K562 (cell line): Measurements from ENCODE around the gene DNAH17. TPM values are rescaled to one million over a fixed set of nuclear protein-coding genes. Genes with fewer than 3 reads are reported as not detected.

Experiments
- FIP1L1 ChIP-seq: fragments of 200-400 bp; formaldehyde crosslinking; IDR thresholded peaks from 2 replicates; pipeline ENCODE4 v1.6.1; 2018; ENCODE audit warnings: mild to moderate bottlenecking, low read depth, low read length; ENCODE audit not compliant: poor library complexity, severe bottlenecking
- MAX ChIP-seq: sonication (generic); formaldehyde crosslinking; IDR thresholded peaks from 2 replicates; pipeline ENCODE4 v1.9.0; 2022; ENCODE audit warnings: mild to moderate bottlenecking, missing genetic modification reagents
- MBD2 ChIP-seq: sonication (generic); IDR thresholded peaks from 2 replicates; pipeline ENCODE4 v1.6.1; 2016; ENCODE audit warnings: low read depth, borderline replicate concordance
- MGA ChIP-seq: fragments of 450-650 bp; IDR thresholded peaks from 2 replicates; pipeline ENCODE4 v1.6.1; 2016; ENCODE audit warnings: mild to moderate bottlenecking, moderate library complexity
- ZNF324 ChIP-seq: fragments of 250-450 bp; sonication (Bioruptor Pico); IDR thresholded peaks from 2 replicates; pipeline ENCODE4 v1.4.0; 2020; ENCODE audit warnings: mild to moderate bottlenecking
- polyA plus RNA-seq, 8 experiments: library from polyadenylated mRNA; depleted of rRNA in 4 of 8; stranded (reverse) in 5 of 8; unstranded in 3 of 8; fragments of >200 nt; fragmentation: Nextera tagmentation in 2 of 8; fragmentation: Illumina TruSeq in 1 of 8; extraction: Ambion mirVana in 2 of 8; extraction: Trizol in 1 of 8; gene quantifications; 2 replicates each; pipeline versions ENCODE4 v1.2.1 to v1.2.3, GENCODE V29; 2011 to 2014; ENCODE audit warnings: inconsistent platforms in 1 of 8, missing spikeins in 1 of 8
- total RNA-seq, 7 experiments: library from RNA; depleted of rRNA in 6 of 7; stranded (reverse); fragments of >200 nt in 6 of 7; fragmentation: Illumina TruSeq in 2 of 7; extraction: Trizol in 2 of 7; gene quantifications; 2 replicates each; pipeline versions ENCODE4 v1.2.1 to v1.2.3, GENCODE V29; 2011 to 2021; ENCODE audit warnings: low replicate concordance in 1 of 7

Gene DNAH17
- total and polyA plus RNA-seq, 9 of the 15 experiments (the other 6 are each of a cell fraction or from before 2014, with no cell fraction given): under 0.01 to 0.06 (median 0.03) TPM; not detected in 5

GRCh38 chr17:78561166-78561565, 16.0 kb downstream of the DNAH17 start (continued):
- TF ChIP-seq MBD2 (no peak), MGA (no peak), FIP1L1 (no peak), ZNF324 (CRISPR knock-in tag) (no peak), MAX (CRISPR knock-in tag) (no peak)
